ENCODE data around the gene WWC1. TPM values are rescaled to one million over a fixed set of nuclear protein-coding genes. Genes with fewer than 3 reads are reported as not detected.

Gene WWC1
- polyA plus RNA-seq, 4 donors = 22.8 to 65.1 (median 37.9) TPM

DNA sequence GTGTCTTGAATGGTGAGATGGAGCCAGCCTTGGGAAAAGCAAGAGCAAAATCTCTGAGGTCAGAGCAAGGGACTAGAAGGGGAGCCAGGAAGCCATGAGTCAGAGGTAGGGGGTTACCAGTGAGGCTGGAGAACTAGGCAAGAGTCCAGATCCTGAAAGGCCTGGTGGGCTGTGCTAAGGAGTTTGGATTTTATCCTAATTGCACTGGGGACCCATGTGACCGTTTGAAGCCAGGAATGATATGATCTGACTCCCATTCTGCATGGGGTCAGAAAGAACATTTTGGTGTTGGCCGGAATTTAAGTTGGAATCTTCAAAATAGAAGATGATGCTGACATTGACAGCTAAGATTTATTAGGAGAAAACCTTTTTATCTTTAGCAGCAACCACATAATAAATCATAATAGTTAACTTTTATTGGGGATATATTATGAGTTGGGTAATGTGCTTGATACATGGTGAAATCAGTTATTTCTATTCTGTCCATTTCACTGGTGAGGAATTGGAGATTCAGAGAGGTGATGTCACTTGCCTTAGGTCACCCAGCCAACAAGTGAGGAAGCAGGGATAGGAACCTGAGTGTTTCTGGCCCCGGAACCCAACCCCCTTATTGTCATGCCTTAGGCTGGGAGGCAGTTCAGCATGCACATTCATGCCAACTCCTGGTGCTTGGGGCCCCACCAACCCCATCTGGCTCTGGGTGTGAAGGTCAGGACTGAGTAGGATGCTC, 133.3 kb downstream of the WWC1 start:
- Histone ChIP-seq H3K9me3 (ENCODE audit: control insufficient read depth in 2 of 2, insufficient read depth in 1 of 2, low read depth in 1 of 2, low read length in 1 of 2) (no peaks in the 10 kb centered on the region), H3K36me3 (ENCODE audit: control insufficient read depth in 3 of 3, insufficient read depth in 2 of 3, low read depth in 1 of 3, low read length in 3 of 3) (peaks cover 0 to 63% (median 10%) of the 10 kb centered on the region in 3 donors), H3K27me3 (ENCODE audit: control insufficient read depth in 3 of 3, insufficient read depth in 3 of 3, low read length in 3 of 3) (no peaks in the 10 kb centered on the region), H3K4me3 (ENCODE audit: low read depth in 1 of 3, low read length in 3 of 3) (no peak overlapping the region), H3K4me1 (ENCODE audit: control insufficient read depth in 3 of 3, insufficient read depth in 2 of 3, low read depth in 1 of 3, low read length in 2 of 3) (peaks cover 0 to 3% (median 0%) of the 10 kb centered on the region in 3 donors), H3K27ac (ENCODE audit: low read depth in 1 of 3, low read length in 2 of 3) (no peak overlapping the region)
- no peak for DNase-seq
- 74 to 78% (median 77%) methylated on average over 3 of the region's 3 CpGs for WGBS, 3 donors
- no peak for FAIRE-seq

- Histone ChIP-seq H3K4me3 (ENCODE audit: low read depth in 1 of 3, low read length in 3 of 3) (no peak overlapping the region), H3K36me3 (ENCODE audit: control insufficient read depth in 3 of 3, insufficient read depth in 2 of 3, low read depth in 1 of 3, low read length in 3 of 3) (peaks cover 0 to 62% (median 7%) of the 10 kb centered on the region in 3 donors)
- WGBS, 3 donors = 89 to 96% (median 93%) methylated on average over 16 to 17 of the region's 17 CpGs
Observed at GRCh38 chr5:168426007-168426863, 134.8 kb downstream of the WWC1 start.

GRCh38 chr5:168426864-168427172, 135.4 kb downstream of the WWC1 start:
- H3K27ac ChIP-seq (ENCODE audit: low read depth in 1 of 3, low read length in 2 of 3) = no peak overlapping the region
- FAIRE-seq = no peak
- 82 to 87% (median 84%) methylated on average over 5 of the region's 5 CpGs for WGBS, 3 donors
- H3K4me3 ChIP-seq (ENCODE audit: low read depth in 1 of 3, low read length in 3 of 3) = no peak overlapping the region
- H3K4me1 ChIP-seq (ENCODE audit: control insufficient read depth in 3 of 3, insufficient read depth in 2 of 3, low read depth in 1 of 3, low read length in 2 of 3) = peaks cover 0 to 19% (median 0%) of the 10 kb centered on the region in 3 donors
- no peaks in the 10 kb centered on the region for H3K27me3 ChIP-seq (ENCODE audit: control insufficient read depth in 3 of 3, insufficient read depth in 3 of 3, low read length in 3 of 3)
- no peak for DNase-seq
- H3K36me3 ChIP-seq (ENCODE audit: control insufficient read depth in 3 of 3, insufficient read depth in 2 of 3, low read depth in 1 of 3, low read length in 3 of 3) = peaks cover 0 to 67% (median 7%) of the 10 kb centered on the region in 3 donors
- no peaks in the 10 kb centered on the region for H3K9me3 ChIP-seq (ENCODE audit: control insufficient read depth in 2 of 2, insufficient read depth in 1 of 2, low read depth in 1 of 2, low read length in 1 of 2)

More at GRCh38 chr5:168426007-168426863, 134.8 kb downstream of the WWC1 start:
- Histone ChIP-seq H3K27ac (ENCODE audit: low read depth in 1 of 3, low read length in 2 of 3) (no peak overlapping the region), H3K9me3 (ENCODE audit: control insufficient read depth in 2 of 2, insufficient read depth in 1 of 2, low read depth in 1 of 2, low read length in 1 of 2) (no peaks in the 10 kb centered on the region), H3K27me3 (ENCODE audit: control insufficient read depth in 3 of 3, insufficient read depth in 3 of 3, low read length in 3 of 3) (no peaks in the 10 kb centered on the region), H3K4me1 (ENCODE audit: control insufficient read depth in 3 of 3, insufficient read depth in 2 of 3, low read depth in 1 of 3, low read length in 2 of 3) (peaks cover 0 to 16% (median 0%) of the 10 kb centered on the region in 3 donors)
- DNase-seq (no peak), FAIRE-seq (no peak)

- Histone ChIP-seq H3K4me1 (ENCODE audit: control insufficient read depth in 3 of 3, insufficient read depth in 2 of 3, low read depth in 1 of 3, low read length in 2 of 3) (peaks cover 0 to 19% (median 0%) of the 10 kb centered on the region in 3 donors), H3K36me3 (ENCODE audit: control insufficient read depth in 3 of 3, insufficient read depth in 2 of 3, low read depth in 1 of 3, low read length in 3 of 3) (peaks cover 0 to 66% (median 7%) of the 10 kb centered on the region in 3 donors), H3K9me3 (ENCODE audit: control insufficient read depth in 2 of 2, insufficient read depth in 1 of 2, low read depth in 1 of 2, low read length in 1 of 2) (no peaks in the 10 kb centered on the region), H3K27ac (ENCODE audit: low read depth in 1 of 3, low read length in 2 of 3) (no peak overlapping the region), H3K27me3 (ENCODE audit: control insufficient read depth in 3 of 3, insufficient read depth in 3 of 3, low read length in 3 of 3) (no peaks in the 10 kb centered on the region), H3K4me3 (ENCODE audit: low read depth in 1 of 3, low read length in 3 of 3) (no peak overlapping the region)
- DNase-seq (no peak), FAIRE-seq (no peak)
- 83 to 96% (median 91%) methylated on average over 4 of the region's 4 CpGs for whole genome bisulfite sequencing, 3 donors
Observed at GRCh38 chr5:168427224-168427623, 135.8 kb downstream of the WWC1 start.

GRCh38 chr5:168428552-168428951, 137.1 kb downstream of the WWC1 start:
- FAIRE-seq (no peak), DNase-seq (no peak)
- no peak overlapping the region for H3K27ac ChIP-seq (ENCODE audit: low read depth in 1 of 3, low read length in 2 of 3)
- no peaks in the 10 kb centered on the region for H3K9me3 ChIP-seq (ENCODE audit: control insufficient read depth in 2 of 2, insufficient read depth in 1 of 2, low read depth in 1 of 2, low read length in 1 of 2)
- WGBS, 3 donors = 90 to 95% (median 93%) methylated on average over 10 of the region's 10 CpGs
- H3K4me3 ChIP-seq (ENCODE audit: low read depth in 1 of 3, low read length in 3 of 3) = no peak overlapping the region
- H3K27me3 ChIP-seq (ENCODE audit: control insufficient read depth in 3 of 3, insufficient read depth in 3 of 3, low read length in 3 of 3) = no peaks in the 10 kb centered on the region
- peaks cover 0 to 73% (median 12%) of the 10 kb centered on the region in 3 donors for H3K36me3 ChIP-seq (ENCODE audit: control insufficient read depth in 3 of 3, insufficient read depth in 2 of 3, low read depth in 1 of 3, low read length in 3 of 3)
- peaks cover 0 to 19% (median 0%) of the 10 kb centered on the region in 3 donors for H3K4me1 ChIP-seq (ENCODE audit: control insufficient read depth in 3 of 3, insufficient read depth in 2 of 3, low read depth in 1 of 3, low read length in 2 of 3)

- H3K27ac ChIP-seq (ENCODE audit: low read depth in 1 of 3, low read length in 2 of 3) = peak overlapping the region; percentile 17 to 90 (median 52)
- WGBS, 3 donors = 18 to 62% (median 36%) methylated on average over 4 of the region's 4 CpGs
Observed at GRCh38 chr5:168430296-168430695, 138.9 kb downstream of the WWC1 start.

DNA sequence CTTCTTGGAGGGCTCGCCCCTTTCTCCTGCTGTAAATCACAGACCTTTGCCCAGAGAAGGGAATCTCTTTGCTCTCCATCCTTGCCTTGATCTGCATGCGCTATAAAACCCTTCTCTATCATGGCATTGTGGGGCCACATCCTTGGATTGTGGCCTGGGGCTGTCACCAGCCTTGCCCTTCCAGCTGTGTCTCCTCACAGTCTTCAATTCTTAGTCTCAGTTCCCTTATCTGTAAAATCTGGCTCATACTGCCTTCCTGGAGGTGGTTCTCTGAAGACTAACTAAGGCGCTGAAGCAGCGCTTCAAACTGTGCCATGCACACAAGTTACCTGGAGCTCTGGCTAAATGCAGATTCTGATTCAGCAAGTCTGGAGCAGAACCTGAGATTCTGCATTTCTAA, 141.5 kb downstream of the WWC1 start:
- DNase-seq (peak in 1 of 2 donors; percentile 23), FAIRE-seq (no peak)
- WGBS, 3 donors = 75 to 86% (median 79%) methylated on average over 4 of the region's 4 CpGs
- H3K4me1 ChIP-seq (ENCODE audit: control insufficient read depth in 3 of 3, insufficient read depth in 2 of 3, low read depth in 1 of 3, low read length in 2 of 3) = peaks cover 0 to 19% (median 0%) of the 10 kb centered on the region in 3 donors
- no peaks in the 10 kb centered on the region for H3K9me3 ChIP-seq (ENCODE audit: control insufficient read depth in 2 of 2, insufficient read depth in 1 of 2, low read depth in 1 of 2, low read length in 1 of 2)
- no peaks in the 10 kb centered on the region for H3K27me3 ChIP-seq (ENCODE audit: control insufficient read depth in 3 of 3, insufficient read depth in 3 of 3, low read length in 3 of 3)
- no peak overlapping the region for H3K27ac ChIP-seq (ENCODE audit: low read depth in 1 of 3, low read length in 2 of 3)
- peaks cover 0 to 72% (median 22%) of the 10 kb centered on the region in 3 donors for H3K36me3 ChIP-seq (ENCODE audit: control insufficient read depth in 3 of 3, insufficient read depth in 2 of 3, low read depth in 1 of 3, low read length in 3 of 3)
- no peak overlapping the region for H3K4me3 ChIP-seq (ENCODE audit: low read depth in 1 of 3, low read length in 3 of 3)

More at GRCh38 chr5:168430296-168430695, 138.9 kb downstream of the WWC1 start:
- H3K27me3 ChIP-seq (ENCODE audit: control insufficient read depth in 3 of 3, insufficient read depth in 3 of 3, low read length in 3 of 3) = no peaks in the 10 kb centered on the region
- peaks cover 0 to 19% (median 0%) of the 10 kb centered on the region in 3 donors for H3K4me1 ChIP-seq (ENCODE audit: control insufficient read depth in 3 of 3, insufficient read depth in 2 of 3, low read depth in 1 of 3, low read length in 2 of 3)
- no peaks in the 10 kb centered on the region for H3K9me3 ChIP-seq (ENCODE audit: control insufficient read depth in 2 of 2, insufficient read depth in 1 of 2, low read depth in 1 of 2, low read length in 1 of 2)
- no peak overlapping the region for H3K4me3 ChIP-seq (ENCODE audit: low read depth in 1 of 3, low read length in 3 of 3)
- H3K36me3 ChIP-seq (ENCODE audit: control insufficient read depth in 3 of 3, insufficient read depth in 2 of 3, low read depth in 1 of 3, low read length in 3 of 3) = peaks cover 0 to 76% (median 21%) of the 10 kb centered on the region in 3 donors
- peak; percentile 91 to 98 for DNase-seq
- no peak for FAIRE-seq

GRCh38 chr5:168434001-168434400, 142.6 kb downstream of the WWC1 start:
- no peaks in the 10 kb centered on the region for H3K9me3 ChIP-seq (ENCODE audit: control insufficient read depth in 2 of 2, insufficient read depth in 1 of 2, low read depth in 1 of 2, low read length in 1 of 2)
- H3K36me3 ChIP-seq (ENCODE audit: control insufficient read depth in 3 of 3, insufficient read depth in 2 of 3, low read depth in 1 of 3, low read length in 3 of 3) = peaks cover 0 to 66% (median 20%) of the 10 kb centered on the region in 3 donors
- 77 to 93% (median 91%) methylated on average over 9 of the region's 9 CpGs for WGBS, 3 donors
- H3K27ac ChIP-seq (ENCODE audit: low read depth in 1 of 3, low read length in 2 of 3) = no peak overlapping the region
- DNase-seq (no peak), FAIRE-seq (no peak)
- H3K27me3 ChIP-seq (ENCODE audit: control insufficient read depth in 3 of 3, insufficient read depth in 3 of 3, low read length in 3 of 3) = no peaks in the 10 kb centered on the region
- no peak overlapping the region for H3K4me3 ChIP-seq (ENCODE audit: low read depth in 1 of 3, low read length in 3 of 3)
- peaks cover 0 to 19% (median 0%) of the 10 kb centered on the region in 3 donors for H3K4me1 ChIP-seq (ENCODE audit: control insufficient read depth in 3 of 3, insufficient read depth in 2 of 3, low read depth in 1 of 3, low read length in 2 of 3)

Data from small intestine (tissue), 7 donors.